HG02852 (cell line): ENCODE results near the gene KIF13A.
"Not testable (repeated sequence)": the region's sequence is repeated elsewhere in the genome, so short reads cannot be mapped to it uniquely, and the experiment has no call there.

Experiments used
- ATAC-seq: cut with Tn5 transposase; IDR thresholded peaks from one replicate; pipeline ENCODE4 v1.9.1; 2021; ENCODE audit warnings: mild to moderate bottlenecking, moderate library complexity; ENCODE audit not compliant: unreplicated experiment

KIF13A gene

DNA sequence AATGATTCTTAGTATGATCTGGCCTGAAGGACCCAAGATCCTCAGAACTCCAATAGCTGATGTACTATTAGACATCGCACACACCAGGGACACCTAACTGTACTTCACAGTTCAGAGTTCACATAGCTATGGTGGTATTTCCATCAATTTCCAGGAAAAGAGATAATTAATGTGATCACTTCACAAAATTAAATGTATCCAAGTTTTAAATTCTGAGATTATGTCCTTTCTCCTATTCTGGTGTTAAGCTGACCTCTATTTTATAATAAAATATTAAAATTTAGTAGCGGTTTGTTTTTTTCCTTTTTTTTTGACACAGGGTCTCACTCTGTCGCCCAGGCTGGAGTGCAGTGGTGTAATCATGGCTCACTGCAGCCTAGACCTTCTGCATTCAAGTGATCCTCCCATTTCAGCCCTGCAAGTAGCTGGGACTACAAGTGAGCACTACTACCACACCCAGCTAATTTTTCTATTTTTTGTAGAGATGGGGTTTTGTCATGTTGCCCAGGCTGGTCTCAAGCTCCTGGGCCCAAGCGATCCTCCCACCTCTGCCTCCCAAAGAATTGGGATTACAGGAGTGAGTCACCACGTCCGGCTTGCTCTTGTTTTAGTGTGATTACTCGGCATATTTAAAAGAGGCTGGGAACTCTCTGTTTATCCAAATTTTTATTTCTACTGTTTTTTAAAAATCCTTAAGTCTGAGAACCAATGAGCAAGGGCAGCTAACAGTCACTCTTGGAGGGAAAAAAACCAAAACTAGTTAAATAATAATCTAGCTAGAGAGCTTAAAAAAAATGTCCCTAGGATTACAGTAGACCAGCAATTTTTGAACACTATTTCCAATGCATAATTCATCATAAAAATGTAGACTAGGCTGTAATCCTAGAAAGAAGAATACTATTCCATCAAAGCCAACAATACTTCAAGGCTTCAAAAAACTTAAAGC, 16.0 kb downstream of the KIF13A start:
- no peak for ATAC-seq

DNA sequence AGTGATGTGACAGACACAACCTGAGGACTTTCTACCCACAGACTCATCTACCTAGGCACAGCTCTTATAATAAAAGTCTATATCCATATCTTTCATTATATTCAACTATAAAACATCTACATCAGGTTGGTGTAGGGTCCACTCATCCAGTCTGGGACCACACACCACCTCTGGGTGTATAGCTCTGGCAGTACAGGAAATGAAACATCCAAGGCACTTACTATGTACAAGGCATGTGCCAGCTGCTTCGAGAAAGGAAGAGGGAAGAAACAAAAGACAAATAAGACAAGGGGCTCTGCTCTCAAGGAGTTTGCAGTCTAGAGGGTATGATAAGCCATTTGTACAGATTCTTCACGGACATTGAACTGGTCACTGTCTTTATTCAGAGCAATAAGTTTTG, 18.6 kb downstream of the KIF13A start:
- ATAC-seq, result no peak

DNA sequence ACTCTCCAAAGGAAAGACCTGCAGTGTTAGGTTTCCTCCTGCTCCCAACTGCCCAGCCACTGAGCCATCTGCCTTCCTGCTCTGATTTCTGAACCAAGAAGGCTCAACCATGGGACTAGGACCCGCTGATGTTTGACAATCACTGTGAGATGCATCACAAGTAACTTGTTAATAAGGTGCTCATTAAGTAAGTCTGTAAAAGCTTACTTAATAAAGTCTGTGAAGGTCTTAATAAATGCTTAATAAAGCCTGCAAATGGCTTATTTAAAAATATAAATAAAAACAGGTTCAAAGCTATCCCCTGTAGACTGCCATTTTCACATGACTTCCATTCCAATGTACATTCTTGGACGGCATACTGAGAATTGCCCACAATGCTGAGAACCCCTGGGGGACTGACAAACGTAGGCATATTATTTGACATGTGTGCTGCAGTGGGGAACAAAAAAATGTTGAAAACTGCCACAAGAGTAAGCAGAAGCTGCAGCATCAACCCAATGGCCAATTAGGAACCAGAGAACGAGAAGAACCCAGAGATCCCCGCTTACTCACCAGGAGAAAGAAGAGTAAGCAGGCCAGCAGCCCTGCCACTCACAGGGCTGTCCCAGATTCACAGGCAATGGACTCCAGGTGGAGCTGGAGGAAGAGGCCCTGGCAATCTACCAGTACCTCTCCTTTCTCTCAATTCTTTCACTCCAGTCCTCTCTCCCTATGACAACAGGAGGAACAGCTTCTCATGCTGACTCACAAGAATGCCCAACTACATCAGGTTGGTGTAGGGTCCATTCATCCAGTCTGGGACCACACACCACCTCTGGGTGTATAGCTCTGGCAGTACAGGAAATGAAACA, 19.5 kb downstream of the KIF13A start:
- no peak for ATAC-seq

DNA sequence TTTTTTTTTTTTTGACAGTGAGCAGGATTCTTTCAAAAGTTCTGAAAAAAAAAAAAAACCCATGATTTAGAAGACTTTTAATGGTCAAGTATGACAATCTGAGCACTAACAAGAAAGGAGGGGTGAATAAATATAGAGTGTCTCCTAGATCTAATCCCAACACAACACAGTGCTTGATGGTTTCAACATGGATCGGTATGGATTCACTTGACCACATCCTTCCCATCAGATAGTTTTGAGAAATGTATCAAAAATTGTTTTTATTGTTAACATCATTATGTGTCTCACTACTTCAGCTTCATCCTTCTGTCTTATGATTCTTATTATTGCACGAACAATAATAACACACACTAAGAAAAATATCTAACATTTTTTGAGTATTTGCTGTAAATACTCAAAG, 21.0 kb downstream of the KIF13A start:
- no peak for ATAC-seq

DNA sequence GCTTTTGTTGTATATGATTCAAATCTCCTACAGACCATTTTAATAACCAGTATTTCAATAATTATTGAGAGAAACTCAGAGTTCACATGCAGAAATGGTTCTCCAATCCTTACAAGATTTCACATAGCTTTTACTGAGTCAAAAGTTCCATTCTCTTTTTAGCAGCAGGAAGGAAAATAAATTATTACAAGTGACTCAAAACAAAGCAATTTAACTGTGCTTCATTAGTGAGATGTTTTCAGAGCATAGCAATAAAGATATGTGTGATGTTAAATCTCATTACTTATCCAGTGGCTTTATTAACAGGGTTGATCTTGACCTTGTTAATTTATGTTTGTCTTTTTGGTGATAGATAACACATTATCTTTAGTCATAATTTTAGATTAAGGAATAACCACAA, 22.0 kb downstream of the KIF13A start:
- ATAC-seq, result no peak

DNA sequence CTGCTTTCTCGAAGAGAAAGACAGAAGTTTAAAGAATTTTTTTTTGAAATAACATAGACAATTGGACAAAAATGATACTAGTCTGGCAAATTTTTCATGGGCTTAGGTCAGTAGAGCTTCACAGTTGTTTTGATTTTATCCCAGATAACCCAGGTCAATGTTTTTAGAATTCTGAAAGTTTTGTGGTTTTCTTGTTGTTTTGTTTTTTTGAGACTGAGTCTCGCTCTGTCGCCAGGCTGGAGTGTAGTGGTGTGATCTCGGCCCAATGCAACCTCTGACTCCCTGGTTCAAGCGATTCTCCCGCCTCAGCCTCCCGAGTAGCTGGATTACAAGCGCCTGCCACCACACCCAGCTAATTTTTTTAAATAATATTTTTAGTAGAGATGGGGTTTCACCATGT, 22.8 kb downstream of the KIF13A start:
- ATAC-seq, result no peak

DNA sequence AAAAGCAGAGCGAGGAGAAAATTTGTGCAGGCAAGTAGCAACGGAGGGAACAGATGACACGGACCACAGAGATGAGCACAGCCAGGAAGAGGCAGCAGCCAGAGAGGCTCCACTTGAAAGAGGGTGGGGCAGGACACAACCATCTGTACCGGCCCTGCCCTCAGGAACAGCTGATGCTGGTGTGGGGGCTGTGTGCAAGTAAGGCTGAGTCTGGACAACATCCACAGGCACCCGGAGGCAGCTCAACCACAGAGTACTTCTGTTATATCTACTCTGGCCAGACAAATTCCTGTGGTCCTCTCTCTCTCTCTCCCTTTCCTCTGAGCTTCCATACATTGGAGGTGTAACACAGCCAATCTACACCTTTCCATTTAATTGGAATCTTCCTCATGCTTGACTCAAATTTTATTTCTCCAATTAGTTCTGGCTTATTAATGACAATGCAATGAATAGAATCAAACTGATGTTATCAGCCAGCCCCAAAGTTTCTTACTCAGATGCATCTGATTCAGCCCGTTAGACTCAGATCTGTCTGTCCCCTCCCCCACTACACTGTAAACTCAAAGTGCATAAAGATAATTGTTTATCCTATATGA, 24.9 kb downstream of the KIF13A start:
- ATAC-seq, result no peak

DNA sequence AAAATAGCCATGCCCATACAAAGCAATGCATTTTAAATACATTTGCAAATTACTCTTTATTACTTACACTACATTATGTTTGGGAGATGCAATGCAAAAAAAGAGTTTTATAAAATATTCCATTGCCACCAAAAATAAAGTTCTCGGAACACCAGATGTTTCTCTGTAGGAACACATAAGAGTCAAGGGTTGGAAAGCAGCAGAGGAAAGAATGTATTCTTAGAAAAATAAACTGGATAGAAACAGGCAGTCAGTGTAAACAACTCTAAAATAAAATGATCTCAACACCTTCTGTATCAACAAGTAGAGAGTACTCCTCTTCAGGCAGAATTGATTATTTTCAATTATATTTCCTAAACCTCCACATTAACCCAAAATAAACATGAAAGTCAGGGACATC, 28.1 kb downstream of the KIF13A start:
- ATAC-seq, result no peak

DNA sequence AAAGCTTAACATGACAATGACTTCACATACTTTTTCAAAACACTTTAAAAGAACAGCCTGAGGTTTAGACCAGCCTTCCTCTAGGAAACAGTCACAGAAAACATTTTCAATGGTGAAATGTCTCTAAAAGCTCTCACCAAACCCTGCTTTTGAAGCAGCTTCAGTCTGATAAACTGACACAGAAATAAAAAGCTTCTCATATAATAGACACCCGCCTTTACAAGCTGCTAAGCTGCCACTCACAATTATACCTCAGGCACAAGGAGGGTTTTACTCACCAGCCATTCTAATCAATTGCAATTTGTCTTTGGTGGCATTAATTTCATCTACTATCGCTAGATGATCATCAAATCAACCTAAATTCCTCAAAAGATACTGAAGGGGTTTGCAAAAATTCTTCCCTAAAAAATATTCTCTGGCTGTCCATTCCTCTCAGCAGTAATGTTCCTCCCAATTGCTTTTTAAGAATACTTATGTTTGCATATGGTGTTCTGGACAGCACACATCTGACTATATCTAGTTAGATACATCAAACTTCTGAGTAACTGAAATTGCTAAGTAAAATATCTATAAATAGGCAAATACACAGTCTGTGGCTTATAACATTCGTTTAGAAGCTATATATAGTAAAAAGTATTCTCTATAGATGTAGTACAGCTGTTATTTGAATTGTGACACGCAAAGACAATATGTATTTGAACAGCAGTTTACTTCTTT, 29.4 kb downstream of the KIF13A start:
- ATAC-seq, result peak; percentile 14

DNA sequence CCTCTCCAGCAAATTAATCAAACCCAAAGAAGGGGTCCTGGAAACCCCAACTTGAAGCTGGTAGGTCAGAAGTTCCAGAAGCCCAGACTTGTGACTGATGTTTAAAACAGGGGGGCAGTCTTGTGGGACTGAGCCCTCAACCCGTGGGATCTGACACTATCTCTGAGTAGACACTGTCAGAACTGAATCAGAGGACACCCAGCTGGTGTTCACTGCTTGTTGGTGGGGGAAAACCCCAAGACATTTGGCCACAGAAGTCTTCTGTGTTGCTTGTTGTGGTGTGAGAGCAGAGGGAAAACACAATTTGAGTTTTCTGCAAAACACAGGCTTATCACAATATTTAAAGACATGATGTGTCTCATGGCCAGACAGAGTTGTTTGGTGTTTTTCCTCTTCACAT, 29.9 kb downstream of the KIF13A start:
- ATAC-seq, result peak; percentile 89

DNA sequence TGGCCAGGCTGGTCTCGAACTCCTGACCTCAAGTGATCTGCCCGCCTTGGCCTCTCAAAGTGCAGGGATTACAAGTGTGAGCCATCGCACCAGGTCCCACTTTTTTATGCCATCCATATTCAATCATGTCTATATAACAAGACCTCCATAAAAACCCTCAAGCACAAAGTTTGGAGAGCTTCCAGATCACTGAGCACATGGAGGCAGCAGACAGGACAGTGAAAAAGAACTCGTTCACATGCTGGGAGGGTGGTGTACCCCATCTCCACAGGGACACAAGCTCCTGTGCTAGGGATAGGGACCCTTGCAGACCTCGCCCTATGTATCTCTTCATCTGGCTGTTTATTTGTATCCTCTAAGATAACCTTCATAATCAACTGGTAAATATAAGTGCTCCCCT, 30.3 kb downstream of the KIF13A start:
- ATAC-seq, result no peak

DNA sequence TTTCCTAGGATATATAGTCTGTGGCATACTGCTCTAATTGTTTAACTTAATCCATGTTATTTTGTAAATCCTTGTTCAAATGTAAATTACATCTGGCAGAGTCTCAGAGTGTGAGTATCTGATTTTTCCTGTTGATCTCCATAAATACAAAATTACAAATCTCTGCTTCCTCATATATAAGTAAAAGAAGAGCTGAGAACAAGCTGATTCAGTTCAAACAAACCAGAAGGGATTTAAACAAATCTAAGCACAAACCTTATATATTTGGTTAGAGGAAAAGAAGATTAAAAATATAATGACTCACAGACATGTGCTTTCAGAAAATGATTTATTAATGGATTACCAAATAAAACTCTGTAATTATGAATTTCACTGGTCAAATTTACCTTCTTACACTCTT, 37.3 kb downstream of the KIF13A start:
- no peak for ATAC-seq

DNA sequence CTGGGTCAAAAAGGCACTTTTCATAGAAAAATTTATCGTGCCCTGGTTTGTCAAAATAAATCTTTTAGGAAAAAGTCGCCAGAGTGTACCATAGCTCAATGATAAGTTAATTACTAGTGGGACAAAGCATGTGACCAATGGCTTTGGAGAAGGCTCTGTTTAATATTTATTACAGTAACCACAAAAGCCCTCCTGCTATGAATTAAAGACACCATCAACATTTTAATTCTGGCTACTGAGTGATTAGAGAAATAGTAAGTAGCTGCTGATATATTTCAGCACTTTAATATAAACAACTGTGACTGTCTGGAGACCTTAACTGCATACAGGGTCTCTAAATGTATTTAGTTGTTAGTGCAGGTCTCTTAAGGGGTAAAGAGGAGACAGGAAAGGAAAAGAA, 38.3 kb downstream of the KIF13A start:
- ATAC-seq, result no peak

DNA sequence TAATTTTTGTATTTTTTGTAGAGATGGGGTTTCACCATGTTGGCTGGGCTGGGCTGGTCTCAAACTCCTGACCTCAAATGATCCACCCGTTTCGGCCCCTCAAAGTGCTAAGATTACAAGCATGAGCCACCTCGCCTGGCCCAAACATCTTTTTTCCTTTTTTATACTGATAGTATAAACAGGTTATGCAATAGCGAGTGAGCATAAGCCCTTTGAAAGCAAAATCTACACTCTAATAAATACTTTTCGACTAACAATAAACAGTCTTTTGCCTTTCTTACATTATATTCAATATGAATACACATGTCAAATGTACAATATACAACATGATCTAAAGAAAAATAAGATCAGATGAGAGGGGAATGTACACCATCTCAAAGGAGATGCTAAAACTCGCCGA, 38.7 kb downstream of the KIF13A start:
- ATAC-seq, result no peak

DNA sequence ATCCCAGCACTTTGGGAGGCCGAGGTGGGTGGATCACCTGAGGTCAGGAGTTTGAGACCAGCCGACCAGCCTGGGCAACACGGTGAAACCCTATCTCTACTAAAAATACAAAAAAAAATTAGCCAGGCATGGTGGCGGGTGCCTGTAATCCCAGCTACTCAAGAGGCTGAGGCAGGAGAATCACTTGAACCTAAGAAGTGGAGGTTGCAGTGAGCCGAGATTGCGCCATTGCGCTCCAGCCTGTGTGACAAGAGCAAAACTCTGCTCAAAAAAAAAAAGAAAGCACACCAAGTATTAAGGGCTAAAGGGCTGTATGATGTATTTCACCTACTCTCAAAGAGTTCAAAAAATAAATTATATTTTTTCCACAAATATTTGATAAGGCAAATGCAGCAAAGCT, 39.9 kb downstream of the KIF13A start:
- not testable (repeated sequence) for ATAC-seq

DNA sequence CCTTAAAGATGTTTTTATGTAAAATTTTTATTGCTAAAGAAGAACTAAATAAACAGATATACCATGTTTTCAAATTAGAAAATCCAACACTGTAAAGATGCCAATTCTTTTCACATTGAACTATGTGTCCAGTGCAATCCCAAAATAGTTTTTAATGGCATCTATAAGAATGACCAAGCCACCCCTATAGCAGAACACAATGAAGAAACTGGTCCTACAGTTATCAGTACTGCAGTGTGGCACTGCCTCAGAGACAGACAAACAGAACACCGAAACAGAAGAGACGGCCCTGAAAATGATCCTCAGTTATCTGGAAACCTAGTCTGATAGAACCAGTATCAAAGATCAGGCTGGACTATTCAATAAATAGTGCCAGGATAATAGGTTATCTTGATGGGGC, 41.9 kb downstream of the KIF13A start:
- ATAC-seq, result no peak

DNA sequence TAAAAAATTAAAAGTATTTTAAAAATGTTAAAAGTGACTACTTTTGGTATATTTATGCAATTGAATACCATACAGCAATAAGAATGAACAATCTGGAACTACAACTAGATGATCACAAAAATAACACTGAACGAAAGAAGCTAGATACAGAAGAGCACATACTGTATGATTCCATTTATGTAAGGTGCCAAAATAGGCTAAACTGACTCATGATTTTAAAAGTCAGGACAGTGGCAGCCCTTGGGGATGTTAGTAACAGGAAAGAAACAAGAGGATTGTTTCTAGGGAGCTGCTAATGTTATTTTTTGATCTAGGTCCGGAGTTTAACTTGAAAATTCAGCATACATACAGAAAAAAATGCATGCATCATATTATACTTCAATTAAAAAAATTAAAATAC, 42.3 kb downstream of the KIF13A start:
- no peak for ATAC-seq

DNA sequence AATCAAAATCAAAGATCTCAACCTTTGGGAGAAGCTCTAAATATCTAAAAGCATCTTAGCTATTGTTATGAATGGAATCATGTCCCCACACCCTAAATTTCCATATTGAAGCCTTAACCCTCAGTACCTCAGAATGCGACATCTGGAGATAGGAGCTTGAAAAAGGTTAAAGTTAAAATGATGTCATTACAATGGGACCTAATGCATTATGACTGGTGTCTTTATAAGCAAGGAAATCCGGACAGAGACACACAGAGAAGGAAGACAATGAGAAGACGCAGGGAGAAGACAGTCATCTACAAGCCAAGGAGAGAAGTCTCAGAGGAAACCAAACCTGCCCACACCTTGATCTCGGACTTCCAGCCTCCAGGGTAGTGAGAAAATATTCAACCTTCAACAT, 46.1 kb downstream of the KIF13A start:
- ATAC-seq, result no peak

DNA sequence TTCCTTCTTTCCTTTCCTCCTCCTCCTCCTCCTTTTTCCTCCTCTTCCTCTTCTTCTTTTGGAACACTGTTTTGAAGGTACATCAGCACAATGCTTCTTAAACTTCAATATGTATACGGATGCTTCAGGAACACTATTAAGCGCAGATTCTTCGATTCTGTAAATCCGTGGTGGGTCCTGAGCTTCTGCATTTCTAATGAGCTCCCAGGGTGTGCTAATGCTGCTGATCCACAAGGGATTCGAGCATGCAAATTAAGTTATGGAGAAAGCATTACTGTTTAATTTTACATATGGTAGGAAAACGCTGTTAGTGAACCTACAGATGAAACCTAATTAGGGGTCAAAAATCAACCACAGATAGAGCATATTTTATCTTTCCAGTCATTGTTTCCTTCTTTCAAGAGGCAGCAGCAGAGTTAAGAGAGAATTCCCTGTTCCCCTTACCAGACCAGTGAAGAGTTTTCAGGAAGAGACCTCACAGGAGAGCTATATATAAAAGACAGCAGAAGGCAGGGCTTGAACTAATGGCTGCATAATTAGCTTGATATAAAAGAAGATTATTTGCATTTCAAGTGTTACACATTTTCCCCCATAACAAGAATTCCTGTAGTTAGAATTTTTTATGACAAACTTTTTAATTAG, 47.2 kb downstream of the KIF13A start:
- no peak for ATAC-seq

DNA sequence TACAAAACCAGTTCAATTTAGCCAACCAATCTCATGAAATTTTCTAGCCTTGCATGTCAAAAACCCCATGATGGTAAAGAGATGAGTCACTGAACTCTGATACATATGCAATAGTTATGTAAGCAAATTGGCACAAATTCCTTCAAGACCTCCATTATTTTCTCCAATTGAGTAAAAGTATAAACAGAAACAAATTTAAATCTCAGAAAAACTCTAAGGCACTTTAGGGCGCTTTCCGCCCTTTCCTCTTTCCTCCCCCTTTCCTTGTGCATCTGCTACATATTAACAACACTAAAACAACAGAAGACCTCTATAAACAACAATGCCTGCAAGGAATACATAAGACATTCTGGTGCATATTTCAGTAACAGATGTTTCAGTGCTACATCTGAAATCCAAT, 48.5 kb downstream of the KIF13A start:
- ATAC-seq, result no peak
